GM20000 (cell line): ENCODE data around the gene CCNH.
A peak's percentile ranks its signal among the peaks of the same experiment; 100 is the strongest.

ENCODE experiments used
- DNase-seq: peaks from one replicate; pipeline ENCODE4 v3.0.0; 2012; ENCODE audit warnings: low spot score
- CTCF ChIP-seq: IDR thresholded peaks from 2 replicates; pipeline ENCODE4 v1.5.1; 2012; ENCODE audit warnings: mild to moderate bottlenecking, control low read depth; ENCODE audit errors: extremely low read depth, missing control alignments

The CCNH gene

DNA sequence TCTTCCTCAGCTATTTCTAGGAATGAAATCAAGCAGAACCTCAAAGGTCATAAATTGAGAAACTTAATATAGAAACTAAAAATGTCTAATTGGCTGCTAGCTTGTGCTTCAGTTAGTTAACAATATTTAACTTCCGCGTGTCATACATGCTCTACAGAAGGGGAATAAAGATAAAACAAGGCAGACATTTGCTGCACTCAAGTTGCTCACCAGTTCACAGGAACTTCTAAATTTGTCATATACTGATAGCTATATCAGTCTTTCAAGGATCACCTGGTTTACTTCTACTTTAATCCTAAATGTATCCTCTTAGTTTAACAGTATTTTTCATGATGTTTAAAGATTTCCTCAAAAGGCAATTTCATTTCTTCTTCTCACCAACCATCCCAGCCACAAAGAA is 8.4 kb downstream of the CCNH start:
- TF ChIP-seq CTCF = no peak
- DNase-seq = no peak

DNA sequence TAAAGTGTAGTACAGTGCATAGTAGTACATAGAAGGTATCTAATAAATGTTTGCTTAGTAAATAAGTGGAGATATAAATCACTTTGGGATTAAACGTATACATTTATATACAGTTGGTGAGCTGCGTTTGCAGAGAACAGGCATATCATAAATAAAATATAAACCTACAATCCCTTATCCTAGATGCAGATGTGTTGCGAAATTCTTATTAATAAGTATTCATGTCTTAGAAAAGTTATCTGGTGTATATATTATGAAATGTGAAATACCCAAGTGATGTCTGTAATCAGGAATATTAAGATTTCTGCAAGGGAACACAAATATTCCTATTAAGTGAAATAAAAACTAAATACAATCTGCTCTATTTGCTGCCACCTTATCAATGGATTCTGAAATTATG is 8.8 kb downstream of the CCNH start:
- no peak for DNase-seq
- no peak for TF ChIP-seq CTCF

DNA sequence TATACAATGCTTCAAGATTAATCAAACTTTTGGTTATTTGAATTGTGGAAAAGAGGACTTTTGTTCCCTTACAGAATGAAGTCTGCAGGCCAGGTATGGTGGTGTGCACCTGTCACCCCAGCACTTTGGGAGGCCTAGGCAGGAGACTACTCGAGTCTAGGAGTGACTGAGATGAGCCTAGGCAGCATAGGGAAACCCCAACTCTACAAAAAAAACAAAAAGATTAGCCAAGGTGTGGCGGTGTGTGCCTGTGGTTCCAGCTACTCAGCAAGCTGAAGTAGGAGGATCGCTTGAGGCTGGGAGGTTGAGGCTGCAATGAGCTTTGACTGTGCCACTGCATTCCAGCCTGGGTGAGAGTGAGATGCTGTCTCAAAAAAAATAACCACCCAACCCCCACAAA is 9.3 kb downstream of the CCNH start:
- no peak for DNase-seq

DNA sequence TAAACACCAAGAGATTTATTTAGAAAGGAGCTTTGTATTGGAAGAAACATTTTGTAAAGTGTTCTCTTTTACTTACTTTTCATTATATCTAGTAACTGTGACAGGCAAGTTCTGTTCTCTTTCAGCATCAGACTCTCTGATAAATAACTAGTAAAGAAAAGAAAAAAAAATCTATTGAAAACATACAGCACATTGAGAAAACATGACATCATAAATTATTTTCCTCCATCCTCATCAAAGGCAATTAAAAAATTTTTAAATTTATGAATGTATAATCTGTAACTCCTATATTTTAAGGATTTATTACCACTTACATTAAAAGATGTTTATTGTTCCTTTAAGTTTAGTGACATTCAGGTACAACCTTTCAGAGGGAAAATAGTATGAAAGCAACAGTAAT is 11.1 kb downstream of the CCNH start:
- no peak for TF ChIP-seq CTCF
- DNase-seq = no peak

More for the DNA sequence above, 9.3 kb downstream of the CCNH start:
- no peak for TF ChIP-seq CTCF

DNA sequence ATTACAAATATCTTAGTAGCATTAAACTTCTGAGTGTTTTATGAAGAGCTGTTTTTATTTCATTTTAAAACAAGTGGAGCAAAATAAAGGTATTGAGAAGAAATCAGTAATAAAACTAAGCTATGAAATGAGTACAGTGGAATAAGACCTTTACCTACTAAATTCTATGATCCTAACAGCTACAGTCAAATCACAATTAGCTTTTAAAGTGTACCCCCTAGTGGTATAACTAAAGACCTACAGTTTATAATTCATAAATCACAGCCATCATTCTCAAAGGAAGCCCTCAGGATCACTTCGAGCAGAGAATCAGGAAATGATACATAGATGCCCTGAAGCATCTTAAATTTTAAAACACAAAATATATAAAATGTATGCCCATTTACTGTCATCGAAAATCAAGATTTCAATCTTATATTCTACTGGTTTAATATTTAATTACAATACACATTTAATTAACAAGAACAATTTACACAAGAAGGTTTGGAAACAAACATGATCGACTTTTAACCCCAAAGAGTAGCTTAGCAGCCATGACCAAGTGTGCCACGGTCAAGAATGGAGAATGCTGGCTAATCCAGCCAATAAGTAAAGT is 12.3 kb downstream of the CCNH start:
- TF ChIP-seq CTCF = no peak
- DNase-seq = peak; percentile 38

DNA sequence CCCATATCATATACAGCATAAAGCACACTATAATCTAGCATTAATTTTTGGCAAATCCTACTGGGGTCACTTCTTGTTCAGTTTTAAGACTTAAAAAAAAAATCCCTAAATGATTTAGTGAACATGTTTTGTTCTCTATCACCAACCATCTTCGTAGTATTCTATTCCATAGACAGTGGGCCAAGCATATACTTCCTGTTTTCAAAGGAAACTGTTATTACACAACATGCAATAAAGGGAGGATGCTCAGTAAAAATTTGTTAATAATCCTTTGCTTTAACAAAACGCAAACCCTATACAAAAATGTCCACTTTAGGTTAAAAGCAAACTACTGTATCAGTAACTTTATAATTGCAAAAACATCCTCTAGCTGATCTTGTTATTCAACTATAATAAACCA is 13.0 kb downstream of the CCNH start:
- no peak for DNase-seq
- TF ChIP-seq CTCF = no peak

DNA sequence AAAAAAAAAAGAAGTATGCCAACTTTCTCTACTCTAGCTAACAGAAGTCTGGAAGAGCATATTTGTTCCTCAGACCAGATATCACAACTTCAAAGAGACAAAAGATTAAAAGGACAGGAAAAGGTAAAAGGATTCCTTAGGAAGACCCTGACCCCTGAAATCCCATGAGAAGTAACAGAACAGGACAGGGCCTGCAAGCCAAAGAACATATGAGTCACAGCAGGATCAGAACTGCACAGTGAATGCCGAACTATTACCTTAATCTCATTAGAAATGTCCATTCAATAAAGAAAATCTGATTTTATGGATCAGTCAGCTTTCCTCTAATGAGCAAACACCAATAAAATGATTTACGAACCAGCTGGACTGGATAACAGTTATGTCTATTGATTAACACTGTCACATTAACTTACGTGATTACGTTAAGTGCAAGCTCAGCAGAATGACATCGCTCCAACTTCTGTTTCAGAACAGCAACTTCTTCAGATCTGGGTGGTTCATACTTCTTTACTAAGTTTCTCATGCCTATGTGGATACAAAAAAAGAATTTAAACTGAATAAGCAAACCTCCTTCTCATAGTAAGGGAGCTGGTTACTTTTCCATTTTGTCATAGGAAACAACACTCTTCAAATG is 13.6 kb downstream of the CCNH start:
- no peak for DNase-seq
- no peak for TF ChIP-seq CTCF
